Body of pancreas (tissue), 4 donors: ENCODE data around the gene SMPD3.

ENCODE experiments used
- POLR2A ChIP-seq, 3 donors: fragments of 450-650 bp; IDR thresholded peaks; one replicate each; pipeline ENCODE4 v1.6.1; 2016; ENCODE audit warnings: antibody characterized with exemption in 3 of 3, mild to moderate bottlenecking in 2 of 3
- TF ChIP-seq, protein P1 (sequence below), 7 experiments: fragments of 450-650 bp in 4 of 7; fragments of 200-600 bp in 3 of 7; sonication (generic) in 3 of 7; IDR thresholded peaks; one replicate each; pipeline ENCODE4 v1.5.1; 2016 to 2019; ENCODE audit warnings: antibody characterized with exemption in 7 of 7

- TF ChIP-seq POLR2A (IDR thresholded peaks at IDR 0.05), result no peak
- TF ChIP-seq, protein P1, sequence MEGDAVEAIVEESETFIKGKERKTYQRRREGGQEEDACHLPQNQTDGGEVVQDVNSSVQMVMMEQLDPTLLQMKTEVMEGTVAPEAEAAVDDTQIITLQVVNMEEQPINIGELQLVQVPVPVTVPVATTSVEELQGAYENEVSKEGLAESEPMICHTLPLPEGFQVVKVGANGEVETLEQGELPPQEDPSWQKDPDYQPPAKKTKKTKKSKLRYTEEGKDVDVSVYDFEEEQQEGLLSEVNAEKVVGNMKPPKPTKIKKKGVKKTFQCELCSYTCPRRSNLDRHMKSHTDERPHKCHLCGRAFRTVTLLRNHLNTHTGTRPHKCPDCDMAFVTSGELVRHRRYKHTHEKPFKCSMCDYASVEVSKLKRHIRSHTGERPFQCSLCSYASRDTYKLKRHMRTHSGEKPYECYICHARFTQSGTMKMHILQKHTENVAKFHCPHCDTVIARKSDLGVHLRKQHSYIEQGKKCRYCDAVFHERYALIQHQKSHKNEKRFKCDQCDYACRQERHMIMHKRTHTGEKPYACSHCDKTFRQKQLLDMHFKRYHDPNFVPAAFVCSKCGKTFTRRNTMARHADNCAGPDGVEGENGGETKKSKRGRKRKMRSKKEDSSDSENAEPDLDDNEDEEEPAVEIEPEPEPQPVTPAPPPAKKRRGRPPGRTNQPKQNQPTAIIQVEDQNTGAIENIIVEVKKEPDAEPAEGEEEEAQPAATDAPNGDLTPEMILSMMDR (IDR thresholded peaks at IDR 0.05), result no peak
These were observed 82.2 kb downstream of the SMPD3 start for GRCh38 chr16:68366062-68366461.
